Tibial artery (tissue), 4 donors: ENCODE measurements around the gene ZBTB16.
A peak's percentile ranks its signal among the peaks of the same experiment; 100 is the strongest.

ENCODE experiments used
- DNase-seq, 2 donors: peaks; one replicate each; pipeline ENCODE4 v3.0.0-alpha.2; 2019
- H3K27ac ChIP-seq, 2 donors: fragments of 200-600 bp; sonication (generic) in 1 of 2; 1 replicate in 1 of 2; 2 replicates in 1 of 2; pipeline ENCODE4 v1.5.1; 2018 to 2019; ENCODE audit warnings: mild to moderate bottlenecking in 1 of 2
- H3K27me3 ChIP-seq, 2 donors: fragments of 200-600 bp; sonication (generic) in 1 of 2; one replicate each; pipeline versions ENCODE4 v1.5.1 to v1.6.0; 2016 to 2019
- H3K36me3 ChIP-seq, 3 donors: fragments of 200-600 bp; sonication (generic) in 2 of 3; one replicate each; pipeline ENCODE4 v1.5.1; 2016 to 2019; ENCODE audit warnings: mild to moderate bottlenecking in 2 of 3
- H3K4me1 ChIP-seq, 4 donors: fragments of 200-600 bp; sonication (generic) in 2 of 4; 1 replicate in 3 of 4; 2 replicates in 1 of 4; pipeline ENCODE4 v1.5.1; 2016 to 2019
- H3K4me3 ChIP-seq, 2 donors: fragments of 200-600 bp; sonication (generic) in 1 of 2; 1 replicate in 1 of 2; 2 replicates in 1 of 2; pipeline ENCODE4 v1.5.1; 2018 to 2019; ENCODE audit warnings: mild to moderate bottlenecking in 2 of 2
- H3K9me3 ChIP-seq, 3 donors: fragments of 200-600 bp; sonication (generic) in 1 of 3; one replicate each; pipeline ENCODE4 v1.5.1; 2016 to 2019
- intact Hi-C: fragments of 100-400 bp; cut with DNase I; formaldehyde crosslinking; loops from one replicate; pipeline ENCODE4 v1.15.0; 2023; ENCODE audit warnings: low total_unique reads
- TF ChIP-seq, protein P1 (sequence below), 2 experiments: fragments of 200-600 bp in 1 of 2; fragments of 450-650 bp in 1 of 2; IDR thresholded peaks; one replicate each; pipeline ENCODE4 v1.5.1; 2017 to 2019; ENCODE audit warnings: antibody characterized with exemption in 2 of 2, mild to moderate bottlenecking in 1 of 2, moderate library complexity in 1 of 2

The ZBTB16 gene

DNA sequence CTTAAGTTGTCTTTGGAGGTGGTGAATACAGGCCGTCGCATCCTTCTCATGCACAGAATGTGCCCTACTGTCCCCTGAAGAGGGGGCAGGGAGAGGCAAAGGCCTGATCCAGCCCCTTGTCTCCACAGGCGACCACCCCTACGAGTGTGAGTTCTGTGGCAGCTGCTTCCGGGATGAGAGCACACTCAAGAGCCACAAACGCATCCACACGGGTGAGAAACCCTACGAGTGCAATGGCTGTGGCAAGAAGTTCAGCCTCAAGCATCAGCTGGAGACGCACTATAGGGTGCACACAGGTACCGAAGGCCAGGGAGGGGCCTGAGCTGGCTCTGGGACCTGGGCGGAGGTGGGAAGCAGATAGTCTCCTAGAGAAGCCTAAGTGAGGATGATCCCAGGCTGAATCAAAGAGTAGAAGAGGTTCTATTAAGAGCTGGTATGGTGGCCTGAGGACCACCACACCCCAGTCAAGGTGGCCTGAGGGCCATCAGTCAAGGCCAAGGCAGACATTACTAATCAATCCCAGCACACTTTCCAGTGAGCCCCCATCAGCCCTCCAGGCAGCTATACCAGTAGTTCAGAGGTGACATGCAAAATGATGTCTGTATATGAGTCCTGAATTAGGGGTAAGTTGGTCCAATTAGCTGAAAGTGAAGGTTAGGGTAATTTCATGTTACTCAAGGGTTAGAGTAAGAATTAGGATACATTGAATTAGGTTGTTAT, 187.7 kb downstream of the ZBTB16 start:
- Histone ChIP-seq H3K27ac (peak overlapping the region in 1 of 2 donors; percentile 22), H3K36me3 (peaks cover 96 to 97% (median 96%) of the 10 kb centered on the region in 3 donors)
- DNase-seq: peak in 1 of 2 donors; percentile 58

DNA sequence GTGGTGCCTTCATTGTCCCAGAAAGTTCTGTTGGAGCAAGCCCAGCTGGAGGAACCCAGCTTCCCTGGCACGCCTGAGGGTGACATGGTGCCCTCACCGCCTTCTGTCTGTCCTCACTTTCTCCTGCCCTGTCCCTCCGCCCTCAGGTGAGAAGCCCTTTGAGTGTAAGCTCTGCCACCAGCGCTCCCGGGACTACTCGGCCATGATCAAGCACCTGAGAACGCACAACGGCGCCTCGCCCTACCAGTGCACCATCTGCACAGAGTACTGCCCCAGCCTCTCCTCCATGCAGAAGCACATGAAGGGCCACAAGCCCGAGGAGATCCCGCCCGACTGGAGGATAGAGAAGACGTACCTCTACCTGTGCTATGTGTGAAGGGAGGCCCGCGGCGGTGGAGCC, 190.7 kb downstream of the ZBTB16 start:
- H3K36me3 ChIP-seq: peaks cover 92 to 97% (median 94%) of the 10 kb centered on the region in 3 donors
- peak overlapping the region in 1 of 2 donors; percentile 66 for H3K27ac ChIP-seq
- no peak overlapping the region for H3K4me3 ChIP-seq
- no peak for DNase-seq
- H3K4me1 ChIP-seq: peaks cover 0 to 72% (median 29%) of the 10 kb centered on the region in 4 donors
- TF ChIP-seq, protein P1, sequence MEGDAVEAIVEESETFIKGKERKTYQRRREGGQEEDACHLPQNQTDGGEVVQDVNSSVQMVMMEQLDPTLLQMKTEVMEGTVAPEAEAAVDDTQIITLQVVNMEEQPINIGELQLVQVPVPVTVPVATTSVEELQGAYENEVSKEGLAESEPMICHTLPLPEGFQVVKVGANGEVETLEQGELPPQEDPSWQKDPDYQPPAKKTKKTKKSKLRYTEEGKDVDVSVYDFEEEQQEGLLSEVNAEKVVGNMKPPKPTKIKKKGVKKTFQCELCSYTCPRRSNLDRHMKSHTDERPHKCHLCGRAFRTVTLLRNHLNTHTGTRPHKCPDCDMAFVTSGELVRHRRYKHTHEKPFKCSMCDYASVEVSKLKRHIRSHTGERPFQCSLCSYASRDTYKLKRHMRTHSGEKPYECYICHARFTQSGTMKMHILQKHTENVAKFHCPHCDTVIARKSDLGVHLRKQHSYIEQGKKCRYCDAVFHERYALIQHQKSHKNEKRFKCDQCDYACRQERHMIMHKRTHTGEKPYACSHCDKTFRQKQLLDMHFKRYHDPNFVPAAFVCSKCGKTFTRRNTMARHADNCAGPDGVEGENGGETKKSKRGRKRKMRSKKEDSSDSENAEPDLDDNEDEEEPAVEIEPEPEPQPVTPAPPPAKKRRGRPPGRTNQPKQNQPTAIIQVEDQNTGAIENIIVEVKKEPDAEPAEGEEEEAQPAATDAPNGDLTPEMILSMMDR (IDR thresholded peaks at IDR 0.05): no peak
- H3K27me3 ChIP-seq: no peaks in the 10 kb centered on the region
- H3K9me3 ChIP-seq: no peaks in the 10 kb centered on the region
- intact Hi-C loops: loop anchor here (10.0 kb wide), 1 partner anchor 45 kb away; no protein-coding TSS in a partner anchor

More for the DNA sequence above, 187.7 kb downstream of the ZBTB16 start:
- intact Hi-C loops: no loop called here
- H3K9me3 ChIP-seq: no peaks in the 10 kb centered on the region
- H3K4me3 ChIP-seq: no peak overlapping the region
- H3K27me3 ChIP-seq: no peaks in the 10 kb centered on the region
- H3K4me1 ChIP-seq: peaks cover 0 to 64% (median 27%) of the 10 kb centered on the region in 4 donors
- TF ChIP-seq, protein P1 (IDR thresholded peaks at IDR 0.05): no peak

DNA sequence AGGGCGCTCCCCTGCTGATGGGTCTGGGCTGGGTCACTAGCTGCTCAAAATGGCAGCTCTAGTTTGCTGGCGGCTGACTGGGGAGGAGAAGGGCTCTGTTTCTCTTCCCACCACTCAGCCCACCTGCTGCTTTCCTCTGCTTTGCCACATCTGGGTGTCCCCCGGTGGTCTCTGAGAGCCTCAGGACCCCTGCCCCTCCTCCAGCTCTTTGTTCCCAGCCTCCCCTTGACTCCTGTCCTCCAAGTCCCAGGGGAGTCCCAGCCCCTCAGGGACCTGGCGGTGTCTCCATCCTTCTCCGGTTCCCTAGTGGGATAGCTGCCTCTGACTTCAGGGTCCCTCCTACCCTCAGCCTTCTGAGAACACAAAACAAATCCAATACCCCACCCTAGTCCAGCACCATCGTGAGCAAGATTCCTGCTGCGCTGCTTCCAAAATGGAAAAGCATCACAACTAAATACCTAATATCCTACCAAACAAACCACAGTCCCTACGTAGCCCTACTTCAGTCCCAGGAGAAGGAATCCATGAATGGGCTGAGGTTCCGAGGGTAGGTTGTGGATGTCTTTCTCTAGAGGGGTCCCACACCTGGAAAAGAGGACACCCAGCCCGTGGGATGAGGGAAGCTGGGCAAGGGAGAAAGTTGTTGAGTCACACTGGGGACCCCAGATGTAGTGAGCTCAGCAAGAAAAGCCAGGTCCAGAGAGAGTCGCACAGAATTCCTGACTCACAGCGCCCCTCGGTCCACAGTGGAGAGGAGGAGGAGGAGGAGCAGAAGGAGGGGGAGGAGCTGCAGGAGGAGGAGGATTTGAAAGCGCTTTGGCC, 191.7 kb downstream of the ZBTB16 start:
- H3K27me3 ChIP-seq: no peaks in the 10 kb centered on the region
- H3K9me3 ChIP-seq: no peaks in the 10 kb centered on the region
- peaks cover 0 to 79% (median 32%) of the 10 kb centered on the region in 4 donors for H3K4me1 ChIP-seq
- peak in 1 of 2 donors; percentile 69 for DNase-seq
- intact Hi-C loops: loop anchor here (10.0 kb wide), 1 partner anchor 46 kb away; no protein-coding TSS in a partner anchor
- H3K27ac ChIP-seq: peak overlapping the region; percentile 48 to 66
- H3K4me3 ChIP-seq: no peak overlapping the region
- TF ChIP-seq, protein P1 (IDR thresholded peaks at IDR 0.05): no peak
- H3K36me3 ChIP-seq: peaks cover 84 to 95% (median 88%) of the 10 kb centered on the region in 3 donors

DNA sequence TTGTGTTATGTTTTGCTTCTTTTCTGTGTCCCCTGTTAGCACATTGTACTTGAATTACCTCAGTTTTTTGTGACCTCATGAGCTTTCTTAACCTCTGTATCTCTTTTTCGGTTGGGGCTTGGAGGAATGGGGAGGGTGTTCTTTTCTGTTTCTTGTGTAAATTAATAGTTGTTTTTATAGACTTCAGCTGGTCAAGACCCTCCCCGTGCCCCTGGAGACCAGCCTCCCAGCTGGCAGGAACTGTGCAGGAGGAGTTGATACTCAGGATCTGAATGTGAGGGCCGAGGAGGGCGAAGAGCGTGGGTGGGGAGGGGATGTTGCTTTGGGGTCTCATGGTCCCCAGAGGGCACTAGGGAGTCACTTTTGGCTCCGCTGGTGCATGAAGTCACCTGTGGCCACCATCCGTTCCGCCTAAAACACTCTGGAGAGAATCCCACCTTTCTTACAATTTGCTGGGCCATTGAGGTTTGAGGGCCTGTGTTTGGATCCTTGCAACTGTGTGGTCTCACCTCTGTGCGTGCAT, 192.4 kb downstream of the ZBTB16 start:
- TF ChIP-seq, protein P1 (IDR thresholded peaks at IDR 0.05): no peak
- H3K9me3 ChIP-seq: no peaks in the 10 kb centered on the region
- peaks cover 0 to 86% (median 39%) of the 10 kb centered on the region in 4 donors for H3K4me1 ChIP-seq
- H3K27ac ChIP-seq: peak overlapping the region; percentile 48 to 66
- H3K36me3 ChIP-seq: peaks cover 82 to 95% (median 88%) of the 10 kb centered on the region in 3 donors
- no peaks in the 10 kb centered on the region for H3K27me3 ChIP-seq
- no peak for DNase-seq
- intact Hi-C loops: loop anchor here (10.0 kb wide), 1 partner anchor 47 kb away; no protein-coding TSS in a partner anchor
- H3K4me3 ChIP-seq: no peak overlapping the region

DNA sequence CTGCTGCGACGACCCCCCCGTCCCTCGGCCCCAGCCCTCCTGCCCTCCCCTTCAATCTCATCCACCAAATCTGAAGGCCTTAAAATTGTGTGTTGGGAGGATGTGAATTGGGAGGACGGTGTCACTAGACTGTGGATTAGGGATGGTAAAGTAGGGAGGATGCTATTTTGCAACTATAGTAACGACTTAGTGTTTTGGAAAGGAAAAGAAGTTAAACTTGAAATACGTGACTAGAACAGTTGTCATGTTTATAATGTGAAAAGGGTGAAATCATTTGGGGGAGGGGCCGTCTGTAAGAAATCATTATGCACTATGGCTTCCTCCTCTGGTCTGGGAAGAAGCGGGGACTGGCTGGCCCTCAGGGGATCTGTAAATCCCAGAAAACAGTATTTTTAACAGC, 193.3 kb downstream of the ZBTB16 start:
- TF ChIP-seq, protein P1 (IDR thresholded peaks at IDR 0.05): no peak
- H3K4me1 ChIP-seq: peaks cover 0 to 95% (median 48%) of the 10 kb centered on the region in 4 donors
- no peaks in the 10 kb centered on the region for H3K9me3 ChIP-seq
- no peak for DNase-seq
- H3K27ac ChIP-seq: peak overlapping the region; percentile 48 to 66
- no peaks in the 10 kb centered on the region for H3K27me3 ChIP-seq
- H3K36me3 ChIP-seq: peaks cover 74 to 90% (median 81%) of the 10 kb centered on the region in 3 donors
- no peak overlapping the region for H3K4me3 ChIP-seq
- intact Hi-C loops: loop anchor here (10.0 kb wide), 1 partner anchor 48 kb away; no protein-coding TSS in a partner anchor
